RCC 7860 (cell line): ENCODE data around the gene RABL2B.
"Not testable (repeated sequence)": the region's sequence is repeated elsewhere in the genome, so short reads cannot be mapped to it uniquely, and the experiment has no call there.

ENCODE experiments used
- DNase-seq: peaks from one replicate; pipeline ENCODE4 v3.0.0-alpha.2; 2015; ENCODE audit warnings: low spot score
- FAIRE-seq: peaks from 2 replicates; lab custom pipeline; 2012; peaks lifted over from hg19 to GRCh38; lab: Jason Lieb, UNC

Gene RABL2B

DNA sequence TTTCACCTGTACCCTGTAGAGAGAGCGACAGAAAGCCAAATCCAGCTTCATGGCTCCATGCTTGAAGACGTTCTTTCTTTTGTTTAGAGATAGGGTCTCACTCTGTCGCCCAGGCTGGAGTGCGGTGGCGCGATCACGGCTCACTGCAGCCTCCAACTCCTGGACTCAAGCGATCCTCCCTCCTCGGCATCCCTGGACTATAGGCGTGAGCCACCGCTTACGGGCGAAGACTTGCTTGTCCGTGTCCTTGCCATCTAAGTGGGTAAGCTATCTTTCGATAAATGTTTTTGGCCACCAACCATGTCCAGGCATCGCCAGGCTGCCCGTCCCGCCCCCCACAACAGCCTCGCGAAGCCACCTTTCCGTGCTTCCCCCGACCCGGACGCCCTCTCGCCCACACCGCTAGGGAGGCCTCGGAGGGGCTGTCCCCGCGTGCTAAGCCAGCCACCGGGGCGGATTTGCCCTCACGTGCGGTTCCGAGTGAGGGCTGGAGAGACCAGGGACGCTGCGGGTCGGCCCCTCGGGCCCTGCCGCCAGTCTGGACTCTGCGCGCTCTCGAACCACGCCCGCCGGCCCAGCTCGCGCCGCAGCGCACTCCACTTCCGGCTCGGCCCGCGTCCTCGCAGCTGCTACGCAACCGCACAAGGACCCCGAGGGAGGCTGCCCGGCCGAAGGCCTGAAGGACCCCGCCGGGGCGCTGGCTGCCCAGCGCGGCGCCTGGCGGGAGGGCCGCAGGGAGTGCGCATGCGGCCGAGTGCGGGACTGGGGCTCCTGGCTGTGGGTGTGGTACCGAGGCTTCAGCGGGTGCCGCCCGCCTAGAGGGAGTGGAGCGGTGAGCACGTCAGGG is at the start of gene RABL2B:
Gene RABL2B (minus strand): TSS at position 604 of the 847 bp plus-strand sequence. CDS start 1,342 bp downstream, outside the sequence.
- not testable (repeated sequence) for FAIRE-seq
- peak; percentile 69 for DNase-seq

DNA sequence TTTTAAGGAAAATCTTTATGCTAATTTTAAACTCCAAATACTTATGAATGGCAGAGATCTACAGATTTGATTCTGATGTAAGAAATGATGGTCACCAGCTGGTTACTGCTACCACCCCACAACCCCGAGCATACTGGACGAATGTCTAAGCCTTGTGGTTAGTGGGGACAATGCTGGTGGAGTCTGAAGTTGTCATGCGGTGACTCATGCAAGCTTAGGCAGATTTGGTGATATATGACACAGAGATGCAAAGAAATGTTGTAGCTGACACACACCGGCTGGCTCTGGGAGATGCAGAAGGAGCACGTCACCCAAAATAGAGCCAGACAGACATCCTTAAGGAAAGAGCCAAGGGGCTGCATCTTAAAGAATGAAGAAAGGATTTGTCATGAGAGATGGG is 3.5 kb upstream of the RABL2B start:
- not testable (repeated sequence) for FAIRE-seq, DNase-seq

DNA sequence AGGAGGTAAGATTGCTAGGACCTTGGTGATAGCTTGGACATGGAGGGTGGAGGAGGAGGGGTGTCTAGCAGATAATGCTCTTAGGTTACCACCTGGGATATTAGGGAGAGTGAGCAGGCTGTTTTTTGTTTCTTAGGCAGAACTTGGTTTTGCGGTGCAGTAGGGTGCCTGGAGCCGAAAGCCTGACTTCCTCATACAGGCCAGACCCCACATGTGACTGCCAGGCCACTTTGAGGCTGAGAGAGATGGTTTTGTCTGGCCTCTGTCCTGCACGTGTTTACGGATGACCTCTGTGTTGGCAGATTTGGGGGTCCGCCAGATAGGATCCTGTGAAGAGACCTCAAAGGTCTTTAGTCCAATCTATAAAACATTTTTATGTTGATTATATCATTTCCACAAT is 1.9 kb upstream of the RABL2B start:
- not testable (repeated sequence) for FAIRE-seq, DNase-seq

DNA sequence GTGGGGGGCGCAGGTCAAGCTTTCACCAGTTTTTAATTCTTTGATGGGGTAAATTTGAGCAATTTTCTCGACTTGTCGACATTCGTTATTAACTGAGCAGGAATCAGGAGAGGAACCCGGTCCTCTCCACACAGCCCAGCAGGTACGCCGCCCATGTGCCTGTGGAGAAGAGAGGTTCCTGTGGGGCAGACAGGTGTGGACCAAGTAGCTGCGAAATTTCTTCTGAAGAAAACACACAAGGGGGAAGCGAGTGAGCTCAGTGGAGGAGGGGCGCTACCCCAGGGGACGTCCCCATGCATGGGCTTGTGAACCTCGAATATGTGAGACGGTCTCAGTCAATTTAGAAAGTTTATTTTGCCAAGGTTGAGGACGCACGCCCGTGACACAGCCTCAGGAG is 442 bp upstream of the RABL2B start:
- FAIRE-seq, DNase-seq: not testable (repeated sequence)

DNA sequence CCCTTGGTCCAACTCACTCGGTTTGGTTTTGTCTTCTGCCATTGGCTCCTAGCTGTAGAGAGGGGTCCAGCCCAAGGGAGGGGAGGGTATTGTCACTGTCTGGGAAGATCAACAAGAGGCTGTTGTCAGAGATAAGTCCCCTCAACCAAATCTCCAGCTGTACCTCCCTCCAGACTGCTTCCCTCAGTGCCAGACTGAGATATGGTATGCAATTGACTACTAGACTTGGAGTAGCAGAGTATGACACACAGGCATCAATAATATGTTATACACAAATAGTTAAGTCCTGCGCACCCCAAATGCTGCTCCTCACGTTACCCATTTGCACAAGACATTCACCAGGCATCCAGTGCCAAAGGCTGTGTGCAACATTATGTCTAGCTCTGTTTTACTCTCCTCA is 1.2 kb downstream of the RABL2B start:
- not testable (repeated sequence) for DNase-seq, FAIRE-seq

DNA sequence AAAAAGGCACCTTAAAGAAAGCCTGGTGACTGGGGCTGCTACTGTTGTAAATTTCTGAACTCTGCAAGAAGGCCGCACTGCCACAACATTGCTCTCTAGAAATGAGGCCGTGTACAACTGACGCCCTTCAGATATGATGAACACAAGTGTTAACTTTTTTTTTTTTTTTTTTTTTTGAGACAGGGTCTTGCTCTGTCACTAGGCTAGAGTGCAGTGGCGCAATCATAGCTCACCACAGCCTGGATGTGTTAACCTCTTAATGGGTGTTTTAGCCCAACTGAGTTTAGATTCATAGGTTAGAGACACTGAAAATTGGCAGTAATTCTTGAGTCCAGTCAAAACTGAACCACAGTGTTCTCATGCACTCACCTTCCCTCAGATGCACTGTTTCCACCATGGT is 3.2 kb downstream of the RABL2B start:
- not testable (repeated sequence) for FAIRE-seq, DNase-seq

DNA sequence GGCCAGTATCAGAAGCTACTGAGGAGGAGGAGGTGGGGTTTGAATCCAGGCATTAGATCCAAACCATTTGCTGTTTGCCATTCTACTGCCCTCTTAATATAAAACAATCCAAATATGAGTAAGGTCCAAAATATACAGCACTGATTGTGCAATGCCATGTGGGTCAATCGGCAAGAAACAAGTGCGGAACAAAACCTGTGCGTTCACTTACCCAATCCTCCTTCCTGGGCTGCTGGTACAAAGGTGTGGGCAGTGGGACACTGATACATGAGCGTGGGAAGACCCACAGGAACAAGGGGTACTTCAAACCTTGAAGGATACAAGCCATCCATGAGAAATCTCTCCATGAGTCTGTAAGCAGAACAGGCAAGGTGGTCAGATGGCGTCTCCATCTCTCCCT is 5.8 kb downstream of the RABL2B start:
- not testable (repeated sequence) for DNase-seq, FAIRE-seq

DNA sequence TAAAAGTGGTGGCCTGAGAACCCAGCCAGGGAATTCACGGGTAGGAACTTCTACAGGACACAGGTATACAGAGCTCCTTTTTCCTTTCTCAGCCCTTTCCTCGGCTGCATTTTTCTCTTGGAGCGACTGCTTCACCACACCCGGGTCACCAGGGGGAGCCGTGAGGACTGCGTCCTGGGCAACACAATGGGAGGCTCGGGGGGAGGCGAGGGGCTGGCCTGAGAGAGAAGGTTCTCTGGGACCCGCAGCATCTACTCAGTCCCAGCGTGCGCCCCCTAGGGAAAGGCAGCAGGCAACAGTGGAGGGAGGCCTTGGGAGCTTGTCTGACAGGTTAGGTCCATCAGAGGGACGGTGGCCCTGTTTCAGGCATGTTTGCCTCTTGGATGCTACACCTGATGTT is 8.3 kb downstream of the RABL2B start:
- DNase-seq, result peak; percentile 6
- FAIRE-seq, result not testable (repeated sequence)

DNA sequence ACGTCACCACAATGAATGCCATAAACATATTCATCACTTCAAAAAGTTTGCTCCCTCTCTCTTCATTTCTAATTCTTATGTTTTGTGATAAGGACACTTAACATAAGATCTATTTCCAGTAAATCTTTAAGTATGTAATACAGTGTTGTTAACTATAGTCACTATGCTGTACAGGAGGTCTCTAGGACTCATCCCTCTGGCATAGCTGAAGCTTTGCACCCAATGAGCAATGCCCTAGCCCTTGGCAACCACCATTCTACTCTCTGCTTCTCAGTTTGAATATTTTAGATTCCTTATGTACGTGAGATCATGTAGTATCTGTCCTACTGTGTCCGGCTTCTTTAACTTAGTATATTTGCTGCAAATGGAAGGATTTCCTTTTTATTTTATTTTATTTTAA is 19.1 kb downstream of the RABL2B start:
- not testable (repeated sequence) for FAIRE-seq, DNase-seq

DNA sequence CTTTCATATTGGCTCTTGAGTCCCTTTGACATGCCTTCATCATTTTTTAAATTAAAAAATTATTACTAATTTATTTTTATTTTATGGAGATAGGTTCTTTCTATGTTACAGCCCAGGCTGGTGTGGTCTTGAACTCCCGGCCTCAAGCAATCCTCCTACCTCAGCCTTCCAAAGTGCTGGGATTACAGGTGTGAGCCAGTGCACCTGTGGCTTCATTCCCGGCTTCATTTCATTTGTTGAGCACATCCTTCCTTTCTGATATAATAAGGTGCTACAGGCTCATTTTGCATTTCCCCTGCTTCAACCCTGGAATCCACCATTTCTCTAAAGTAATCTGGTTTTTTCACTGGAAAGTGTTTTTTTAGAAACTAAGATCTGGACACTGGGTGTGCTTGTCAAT is 21.6 kb downstream of the RABL2B start:
- DNase-seq, FAIRE-seq: not testable (repeated sequence)

DNA sequence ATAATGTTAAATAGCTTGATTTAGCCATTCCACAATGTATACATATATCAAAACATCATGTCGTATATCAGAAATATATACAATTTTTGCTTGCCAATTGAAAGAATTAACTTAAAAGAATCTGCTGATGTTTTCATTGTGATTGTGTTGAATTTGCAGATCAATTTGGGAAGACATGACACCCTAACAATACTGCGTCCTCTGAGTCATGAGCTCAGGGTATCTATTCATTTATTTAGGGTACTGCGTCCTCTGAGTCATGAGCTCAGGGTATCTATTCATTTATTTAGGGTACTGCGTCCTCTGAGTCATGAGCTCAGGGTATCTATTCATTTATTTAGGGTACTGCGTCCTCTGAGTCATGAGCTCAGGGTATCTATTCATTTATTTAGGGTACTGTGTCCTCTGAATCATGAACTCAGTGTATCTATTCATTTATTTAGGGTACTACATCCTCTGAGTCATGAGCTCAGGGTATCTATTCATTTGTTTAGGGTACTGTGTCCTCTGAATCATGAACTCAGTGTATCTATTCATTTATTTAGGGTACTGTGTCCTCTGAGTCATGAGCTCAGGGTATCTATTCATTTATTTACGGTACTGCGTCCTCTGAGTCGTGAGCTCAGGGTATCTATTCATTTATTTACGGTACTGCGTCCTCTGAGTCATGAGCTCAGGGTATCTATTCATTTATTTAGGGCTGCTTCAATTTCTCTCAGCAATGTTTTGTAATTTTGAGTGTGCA is 23.7 kb downstream of the RABL2B start:
- DNase-seq, FAIRE-seq: not testable (repeated sequence)

DNA sequence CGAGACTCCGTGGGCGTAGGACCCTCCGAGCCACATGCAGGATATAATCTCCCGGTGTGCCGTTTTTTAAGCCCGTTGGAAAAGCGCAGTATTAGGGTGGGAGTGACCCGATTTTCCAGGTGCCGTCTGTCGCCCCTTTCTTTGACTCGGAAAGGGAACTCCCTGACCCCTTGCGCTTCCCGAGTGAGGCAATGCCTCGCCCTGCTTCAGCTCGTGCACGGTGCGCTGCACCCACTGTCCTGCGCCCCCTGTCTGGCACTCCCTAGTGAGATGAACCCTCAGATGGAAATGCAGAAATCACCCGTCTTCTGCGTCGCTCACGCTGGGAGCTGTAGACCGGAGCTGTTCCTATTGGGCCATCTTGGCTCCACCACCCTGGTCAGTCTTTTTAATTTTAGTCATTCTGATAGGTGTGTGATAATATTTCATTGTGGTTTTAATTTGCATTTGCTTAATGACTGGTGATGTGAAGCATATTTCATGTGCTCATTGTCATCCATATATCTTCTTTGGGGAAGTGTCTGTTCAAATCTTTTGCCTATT is 26.4 kb downstream of the RABL2B start:
- DNase-seq, FAIRE-seq: not testable (repeated sequence)

DNA sequence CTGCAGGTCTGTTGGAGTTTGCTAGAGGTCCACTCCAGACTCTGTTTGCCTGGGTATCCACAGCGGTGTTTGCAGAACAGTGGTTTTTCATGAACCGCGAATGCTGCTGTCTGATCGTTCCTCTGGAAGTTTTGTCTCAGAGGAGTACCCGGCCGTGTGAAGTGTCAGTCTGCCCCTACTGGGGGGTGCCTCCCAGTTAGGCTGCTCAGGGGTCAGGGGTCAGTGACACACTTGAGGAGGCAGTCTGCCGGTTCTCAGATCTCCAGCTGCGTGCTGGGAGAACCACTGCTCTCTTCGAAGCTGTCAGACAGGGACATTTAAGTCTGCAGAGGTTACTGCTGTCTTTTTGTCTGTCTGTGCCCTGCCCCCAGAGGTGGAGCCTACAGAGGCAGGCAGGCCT is 27.0 kb downstream of the RABL2B start:
- not testable (repeated sequence) for DNase-seq, FAIRE-seq

DNA sequence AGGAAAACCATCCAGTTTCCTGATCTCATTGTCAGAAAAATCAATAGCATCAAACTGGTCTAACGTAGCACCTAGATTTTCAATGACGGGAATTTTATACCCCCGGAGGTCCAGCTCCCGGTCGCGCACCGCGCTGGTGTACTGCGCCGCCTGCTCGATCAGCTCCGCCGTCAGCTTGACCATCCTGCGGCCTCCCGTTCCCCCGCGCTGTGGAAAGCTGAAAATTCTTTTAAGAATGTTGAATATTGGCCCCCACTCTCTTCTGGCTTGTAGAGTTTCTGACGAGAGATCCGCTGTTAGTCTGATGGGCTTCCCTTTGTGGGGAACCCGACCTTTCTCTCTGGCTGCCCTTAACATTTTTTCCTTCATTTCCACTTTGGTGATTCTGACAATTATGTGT is 28.2 kb downstream of the RABL2B start:
- FAIRE-seq, DNase-seq: not testable (repeated sequence)

DNA sequence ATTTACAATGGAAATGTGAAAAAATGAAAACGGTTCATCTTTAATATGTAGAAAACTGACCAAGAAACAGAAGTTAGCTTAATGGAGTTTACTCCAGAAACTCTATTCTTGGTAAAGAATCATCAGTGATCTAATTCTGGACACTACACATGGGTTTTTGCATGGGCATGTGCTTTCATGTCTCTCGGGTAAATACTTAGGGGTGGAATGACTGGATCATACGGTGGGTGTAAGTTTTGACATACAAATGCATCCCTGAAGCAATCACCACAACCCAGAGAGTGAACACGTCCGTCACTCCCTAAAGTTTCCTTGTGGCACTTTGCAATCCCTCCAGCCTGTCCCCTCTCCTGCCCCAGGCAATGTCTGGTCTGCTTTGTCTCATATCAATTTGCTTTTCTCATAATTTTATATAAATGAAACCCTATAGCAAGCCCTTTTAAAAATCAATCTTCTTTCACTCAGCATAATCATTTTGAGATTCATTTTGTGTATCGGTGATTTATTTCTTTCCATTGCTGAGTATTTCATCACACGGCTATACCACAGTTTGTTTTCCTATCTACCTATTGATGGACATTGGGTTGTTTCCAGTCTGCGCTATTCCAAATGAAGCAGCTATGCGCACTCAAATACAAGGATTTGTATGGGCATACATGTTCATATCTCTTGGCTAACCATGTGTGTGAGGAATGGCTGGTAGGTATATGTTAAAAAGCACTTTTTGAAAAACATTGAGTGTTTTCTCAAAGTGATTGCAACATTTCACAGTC is 33.9 kb downstream of the RABL2B start:
- FAIRE-seq, result not testable (repeated sequence)

DNA sequence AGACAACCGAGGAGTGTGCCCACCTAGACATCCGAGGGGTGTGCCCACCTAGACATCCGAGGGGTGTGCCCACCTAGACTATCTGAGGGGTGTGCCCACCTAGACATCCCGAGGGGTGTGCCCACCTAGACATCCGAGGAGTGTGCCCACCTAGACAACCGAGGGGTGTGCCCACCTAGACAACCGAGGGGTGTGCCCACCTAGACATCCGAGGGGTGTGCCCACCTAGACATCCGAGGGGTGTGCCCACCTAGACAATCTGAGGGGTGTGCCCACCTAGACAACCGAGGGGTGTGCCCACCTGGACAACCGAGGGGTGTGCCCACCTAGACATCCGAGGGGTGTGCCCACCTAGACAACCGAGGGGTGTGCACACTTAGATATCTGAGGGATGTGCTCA is 34.8 kb downstream of the RABL2B start:
- not testable (repeated sequence) for DNase-seq, FAIRE-seq

More for the DNA sequence above, 33.9 kb downstream of the RABL2B start:
- not testable (repeated sequence) for DNase-seq

DNA sequence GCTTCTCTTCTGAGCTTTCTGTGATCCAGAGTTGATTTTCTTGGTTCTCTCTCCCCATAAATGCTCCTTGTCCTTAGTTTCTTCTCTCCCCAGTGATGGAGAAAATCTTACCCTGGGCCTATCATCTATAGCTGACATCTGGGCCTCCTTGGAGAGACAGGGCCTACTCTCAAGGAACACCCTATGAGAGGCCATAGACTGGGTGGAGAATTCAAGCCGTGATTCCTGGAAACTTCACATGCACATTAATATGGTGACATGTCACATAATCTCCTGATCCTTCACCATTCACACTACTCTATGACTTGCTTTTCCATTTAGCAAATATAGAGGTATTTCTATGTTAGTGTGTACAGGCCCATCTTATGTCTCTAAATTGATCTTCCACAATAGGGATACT is 35.9 kb downstream of the RABL2B start:
- DNase-seq, FAIRE-seq: not testable (repeated sequence)

DNA sequence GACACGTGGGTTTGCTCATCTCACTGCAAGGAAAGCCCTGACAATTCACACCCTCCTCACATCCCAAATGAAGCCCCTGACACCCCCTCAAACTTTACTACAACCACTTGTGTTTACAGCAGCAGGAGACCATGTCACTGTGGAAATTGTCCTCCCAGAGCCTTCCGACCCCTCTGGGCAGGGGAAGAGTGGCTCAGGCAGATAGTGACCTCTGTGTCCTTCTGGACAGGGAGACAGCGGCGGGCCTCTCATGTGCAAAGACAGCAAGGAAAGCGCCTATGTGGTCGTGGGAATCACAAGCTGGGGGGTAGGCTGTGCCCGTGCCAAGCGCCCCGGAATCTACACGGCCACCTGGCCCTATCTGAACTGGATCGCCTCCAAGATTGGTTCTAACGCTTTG is 39.0 kb downstream of the RABL2B start:
- not testable (repeated sequence) for FAIRE-seq, DNase-seq

DNA sequence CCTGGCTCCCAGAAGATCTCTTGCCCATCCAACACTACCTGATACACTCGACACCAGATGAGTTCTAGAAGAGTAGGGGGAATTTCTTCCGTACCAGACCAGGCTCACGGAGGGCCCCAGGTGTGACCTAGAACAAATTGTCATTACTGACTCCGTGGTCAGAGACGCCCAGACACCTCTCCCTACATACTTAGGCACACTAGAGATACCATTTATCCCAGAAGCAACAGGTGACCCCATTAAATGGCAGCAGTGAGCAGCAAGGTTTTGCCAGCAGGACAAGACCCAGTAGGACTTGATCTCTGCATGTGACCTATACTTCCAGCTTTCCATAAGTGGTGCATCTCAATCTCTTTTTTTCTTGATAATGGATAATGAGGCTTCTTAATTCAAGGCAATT is 42.7 kb downstream of the RABL2B start:
- DNase-seq, FAIRE-seq: not testable (repeated sequence)

DNA sequence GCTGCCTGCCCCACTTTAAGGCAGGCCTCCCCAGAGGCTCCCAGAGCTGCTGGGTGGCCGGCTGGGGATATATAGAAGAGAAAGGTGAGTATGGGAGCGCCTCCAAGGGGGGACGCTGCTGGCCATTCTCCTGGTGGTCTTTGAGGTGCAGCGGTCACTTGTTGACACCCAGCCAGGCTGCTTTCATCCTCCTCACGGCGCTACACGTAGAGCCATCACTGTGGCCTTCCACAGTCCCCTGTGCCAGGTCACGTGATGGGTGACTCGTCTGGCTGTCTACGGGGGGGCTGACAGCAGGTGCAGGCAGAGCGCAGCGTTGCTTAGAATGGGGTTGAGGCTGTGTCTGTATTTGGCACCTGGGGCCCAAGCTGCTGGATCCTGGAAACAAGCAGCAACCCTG is 43.5 kb downstream of the RABL2B start:
- DNase-seq, result no peak
- no peak for FAIRE-seq
